NCI-H748 (cell line): ENCODE results near the gene TXLNB.

Source experiments
- DNase-seq: peaks from one replicate; lab custom pipeline; 2025; ENCODE audit not compliant: unreplicated experiment; lab: John Stamatoyannopoulos, UW

TXLNB gene

GRCh38 chr6:139291813-139292619 is at the start of gene TXLNB:
TSS of gene TXLNB (minus strand) at chr6:139291998. CDS start at chr6:139288899, 3,099 bp downstream.
- peak; percentile 69 for DNase-seq

- DNase-seq = no peak
Measured at GRCh38 chr6:139341060-139341459, 49.3 kb upstream of the TXLNB start.

DNA sequence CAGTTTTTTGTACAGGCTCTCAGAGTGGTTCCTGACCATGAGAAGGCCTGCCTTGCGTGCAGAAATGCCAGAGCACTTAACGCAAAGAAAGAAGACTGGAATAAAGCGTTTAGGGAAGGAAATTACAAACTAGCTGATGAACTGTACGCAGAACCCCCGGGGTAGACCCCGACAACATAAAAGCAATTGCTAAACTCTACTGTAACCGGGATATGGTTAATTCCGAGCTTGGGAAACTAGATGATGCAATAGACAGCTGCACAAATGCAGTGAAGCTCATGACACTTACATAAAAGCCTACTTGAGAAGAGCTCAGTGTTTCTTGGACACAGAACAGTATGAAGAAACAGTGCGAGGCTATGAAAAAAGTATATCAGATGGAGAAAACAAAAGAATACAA is 47.0 kb upstream of the TXLNB start:
- DNase-seq = no peak

- no peak for DNase-seq
Measured at GRCh38 chr6:139337830-139338229, 46.0 kb upstream of the TXLNB start.

DNA sequence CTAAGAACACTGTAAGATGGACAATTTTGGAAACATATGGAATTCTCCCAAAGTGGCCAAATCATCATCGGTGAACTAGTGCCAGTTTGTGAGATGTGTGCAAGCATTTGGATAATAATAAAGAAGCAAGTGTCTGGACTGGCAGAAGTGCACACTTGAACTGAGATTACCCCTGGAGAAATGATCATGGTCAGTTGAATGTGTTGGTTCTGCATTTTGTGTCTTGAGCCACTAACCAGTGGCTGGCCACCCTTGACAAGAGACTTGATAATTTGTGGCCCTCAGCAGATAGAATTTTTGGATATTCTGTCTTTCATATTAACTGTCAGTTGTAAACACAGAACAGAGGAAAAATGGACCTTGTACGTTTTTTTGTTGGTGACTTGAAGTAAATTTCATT is 45.2 kb upstream of the TXLNB start:
- DNase-seq = no peak

DNA sequence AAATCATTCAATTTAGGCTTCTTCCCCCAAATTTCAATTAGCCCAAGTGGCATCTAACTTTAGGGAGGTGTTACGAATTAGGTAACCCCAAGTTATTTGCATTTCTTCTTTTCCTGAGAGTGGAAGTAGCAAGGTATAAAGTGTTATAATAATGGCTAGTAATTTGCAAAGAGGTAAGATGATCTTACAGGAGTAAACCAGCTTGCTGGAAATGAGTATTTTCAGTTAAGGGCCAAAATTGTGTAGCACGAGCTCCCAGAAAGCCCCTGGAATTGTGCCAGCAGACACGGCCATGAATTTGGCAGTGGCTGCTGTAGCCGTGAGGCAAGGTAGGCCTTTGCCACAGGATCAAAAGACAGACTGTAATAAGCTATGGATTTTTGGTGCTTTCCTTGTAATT is 44.7 kb upstream of the TXLNB start:
- peak; percentile 34 for DNase-seq

- no peak for DNase-seq
Measured at GRCh38 chr6:139335447-139336210, 43.8 kb upstream of the TXLNB start.

GRCh38 chr6:139334806-139335446 is 43.1 kb upstream of the TXLNB start:
- DNase-seq = no peak

GRCh38 chr6:139330826-139331500 is 39.2 kb upstream of the TXLNB start:
- DNase-seq = no peak

DNA sequence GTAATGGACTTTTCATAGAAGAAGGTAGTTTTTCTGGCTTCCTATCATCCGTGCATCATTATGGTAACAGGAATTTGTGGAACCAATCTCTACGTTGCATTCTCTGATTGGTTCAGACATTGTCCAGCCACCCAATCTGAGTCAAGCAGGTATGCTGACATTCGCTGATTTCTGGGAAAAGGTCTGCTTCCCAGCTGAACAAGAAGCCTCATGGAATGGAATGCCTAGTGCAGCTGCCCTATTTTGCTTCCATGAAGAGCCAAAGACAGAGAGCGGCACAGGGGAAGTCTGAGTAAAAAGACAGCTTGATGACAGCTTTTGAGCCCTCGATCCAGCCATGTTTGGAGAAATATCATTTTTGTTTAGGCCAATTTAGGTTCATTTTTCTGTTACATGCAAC is 38.5 kb upstream of the TXLNB start:
- no peak for DNase-seq

DNA sequence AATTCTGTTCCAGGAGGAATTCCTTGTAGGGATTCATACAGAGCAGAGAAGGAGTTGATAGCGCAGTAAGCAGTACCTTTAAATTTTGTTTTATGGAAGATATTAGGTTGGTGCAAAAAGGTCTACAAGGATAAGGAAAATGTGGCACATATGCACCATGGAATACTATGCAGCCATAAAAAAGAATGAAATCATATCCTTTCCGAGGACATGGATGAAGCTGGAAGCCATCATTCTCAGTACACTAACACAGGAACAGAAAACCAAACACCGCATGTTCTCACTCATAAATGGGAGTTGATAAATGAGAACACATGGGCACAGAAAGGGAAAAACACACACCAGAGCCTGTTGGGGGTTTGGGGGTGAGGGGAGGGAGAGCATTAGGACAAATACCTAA is 37.4 kb upstream of the TXLNB start:
- DNase-seq = no peak

DNA sequence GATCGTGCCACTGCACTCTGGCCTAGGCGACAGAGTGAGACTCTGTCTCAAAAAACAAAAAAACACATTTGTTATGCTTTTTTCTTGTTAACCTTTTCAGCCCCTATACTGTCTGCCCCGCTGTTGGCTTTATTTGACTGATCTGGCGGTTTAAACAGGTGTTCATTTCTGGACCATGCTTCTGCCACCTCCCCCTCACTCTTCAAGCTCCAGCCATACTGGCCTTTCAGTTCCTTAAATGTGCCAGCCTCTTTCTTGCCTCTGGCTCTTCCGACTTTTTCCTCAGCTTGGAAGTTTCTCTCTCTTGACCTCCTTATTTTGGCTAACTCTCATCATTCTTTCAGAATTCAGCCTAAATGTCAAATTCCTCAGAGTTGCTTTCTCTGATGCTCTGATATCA is 35.2 kb upstream of the TXLNB start:
- no peak for DNase-seq

DNA sequence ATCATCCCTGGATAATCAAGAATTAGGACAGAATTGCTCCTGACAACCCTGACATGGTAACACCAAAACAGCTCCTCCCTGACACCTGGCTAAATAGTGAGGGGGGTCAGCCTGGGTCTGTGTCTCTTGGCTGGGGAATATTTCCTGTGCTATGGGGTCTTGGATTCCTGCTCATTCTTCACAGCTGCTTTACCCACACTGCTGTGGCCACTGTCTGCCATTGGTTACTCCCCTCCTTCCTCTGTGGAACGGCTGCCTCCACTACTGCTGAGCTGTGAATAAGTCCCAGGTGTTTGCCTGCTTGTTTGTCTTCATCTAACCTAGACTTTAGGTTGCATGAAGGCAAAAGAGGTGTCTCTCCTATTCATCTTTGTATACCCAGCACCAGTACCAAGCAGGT is 33.9 kb upstream of the TXLNB start:
- peak; percentile 29 for DNase-seq

- DNase-seq = no peak
Measured at GRCh38 chr6:139325125-139325524, 33.3 kb upstream of the TXLNB start.

DNA sequence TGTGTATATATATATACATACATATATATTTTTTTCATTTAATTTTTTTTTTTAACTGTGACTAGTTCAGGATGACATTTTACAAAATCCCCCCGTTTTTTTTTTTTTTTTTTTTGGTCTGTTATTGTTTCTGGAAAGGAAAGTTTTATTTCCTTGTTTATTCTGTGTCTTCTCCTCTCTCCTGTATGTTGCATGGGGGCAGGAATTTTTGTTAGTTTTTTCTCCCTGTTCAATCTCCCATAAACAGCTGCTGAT is 32.4 kb upstream of the TXLNB start:
- no peak for DNase-seq

GRCh38 chr6:139323511-139324300 is 31.9 kb upstream of the TXLNB start:
- peak; percentile 74 for DNase-seq

DNA sequence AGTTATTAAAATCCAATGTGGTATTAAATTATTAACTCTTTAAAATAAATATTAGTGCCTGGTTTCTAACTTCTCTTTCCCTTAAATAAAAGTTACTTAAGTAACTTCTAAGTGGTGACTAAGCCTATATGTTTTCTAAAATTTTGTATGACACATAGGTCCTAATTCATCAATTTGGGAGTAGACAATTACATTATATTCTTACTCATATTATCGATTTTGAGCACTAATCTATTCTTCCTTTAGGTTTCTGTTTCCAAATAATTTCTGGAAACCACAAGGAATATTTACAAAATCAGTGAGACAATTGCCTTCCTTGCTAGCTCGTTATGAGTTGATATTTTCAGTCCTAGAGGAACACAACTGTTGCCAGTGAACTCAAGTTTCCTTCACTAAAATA is 28.3 kb upstream of the TXLNB start:
- no peak for DNase-seq

GRCh38 chr6:139316622-139317317 is 25.0 kb upstream of the TXLNB start:
- DNase-seq = no peak

GRCh38 chr6:139313784-139314545 is 22.2 kb upstream of the TXLNB start:
- DNase-seq = no peak

DNA sequence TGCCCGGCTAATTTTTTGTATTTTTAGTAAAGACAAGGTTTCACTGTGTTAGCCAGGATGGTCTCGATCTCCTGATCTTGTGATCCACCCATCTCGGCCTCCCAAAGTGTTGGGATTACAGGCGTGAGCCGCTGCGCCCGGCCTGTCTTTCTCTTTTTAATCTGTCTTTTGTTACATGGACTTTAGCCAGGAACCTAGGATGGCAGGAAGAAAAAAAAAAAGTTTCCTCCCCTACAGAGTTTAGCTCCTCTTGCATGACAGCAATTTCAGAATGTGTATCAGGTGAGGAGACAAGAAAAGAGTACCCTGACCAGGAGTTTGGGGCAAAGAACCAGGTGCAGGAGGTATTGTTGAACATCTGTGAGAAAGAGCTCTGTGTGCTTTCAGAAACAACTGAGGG is 21.4 kb upstream of the TXLNB start:
- no peak for DNase-seq
